ENCODE data around the gene HEPHL1. TPM values are rescaled to one million over a fixed set of nuclear protein-coding genes. Genes with fewer than 3 reads are reported as not detected.

HEPHL1 gene
- total RNA-seq, 1 donor from 2014 or later: not detected

DNA sequence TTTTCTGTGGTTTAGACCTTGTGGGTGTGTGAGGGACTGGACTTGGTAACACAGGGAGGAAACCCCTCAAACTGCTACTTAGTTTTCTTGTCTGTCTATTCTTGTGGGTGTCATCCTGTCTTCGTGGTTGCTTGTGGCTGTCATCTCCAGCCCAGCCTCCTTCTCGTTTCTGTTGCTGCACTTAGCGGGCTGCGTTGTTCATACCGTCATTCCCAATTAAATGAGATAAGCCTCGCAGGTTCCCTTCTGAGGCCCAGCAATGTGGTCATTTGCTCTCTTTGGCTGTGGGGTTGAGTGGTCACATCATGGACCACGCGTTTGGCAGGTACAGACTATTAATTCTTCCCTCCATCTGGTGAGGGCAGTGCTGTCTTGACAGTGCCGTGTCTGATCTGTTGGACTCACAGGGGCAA is 126.3 kb downstream of the HEPHL1 start:
- no peak for DNase-seq (ENCODE audit: low spot score)
- H3K4me1 Mint-ChIP-seq (ENCODE audit: low read depth): peaks cover 81% of the 10 kb centered on the region
- peaks cover 4% of the 10 kb centered on the region for H3K36me3 Mint-ChIP-seq (ENCODE audit: low read depth)
- H3K4me3 Mint-ChIP-seq (ENCODE audit: unreplicated experiment): no peak overlapping the region
- H3K9me3 Mint-ChIP-seq (ENCODE audit: low read depth): no peaks in the 10 kb centered on the region
- TF ChIP-seq, protein P1, sequence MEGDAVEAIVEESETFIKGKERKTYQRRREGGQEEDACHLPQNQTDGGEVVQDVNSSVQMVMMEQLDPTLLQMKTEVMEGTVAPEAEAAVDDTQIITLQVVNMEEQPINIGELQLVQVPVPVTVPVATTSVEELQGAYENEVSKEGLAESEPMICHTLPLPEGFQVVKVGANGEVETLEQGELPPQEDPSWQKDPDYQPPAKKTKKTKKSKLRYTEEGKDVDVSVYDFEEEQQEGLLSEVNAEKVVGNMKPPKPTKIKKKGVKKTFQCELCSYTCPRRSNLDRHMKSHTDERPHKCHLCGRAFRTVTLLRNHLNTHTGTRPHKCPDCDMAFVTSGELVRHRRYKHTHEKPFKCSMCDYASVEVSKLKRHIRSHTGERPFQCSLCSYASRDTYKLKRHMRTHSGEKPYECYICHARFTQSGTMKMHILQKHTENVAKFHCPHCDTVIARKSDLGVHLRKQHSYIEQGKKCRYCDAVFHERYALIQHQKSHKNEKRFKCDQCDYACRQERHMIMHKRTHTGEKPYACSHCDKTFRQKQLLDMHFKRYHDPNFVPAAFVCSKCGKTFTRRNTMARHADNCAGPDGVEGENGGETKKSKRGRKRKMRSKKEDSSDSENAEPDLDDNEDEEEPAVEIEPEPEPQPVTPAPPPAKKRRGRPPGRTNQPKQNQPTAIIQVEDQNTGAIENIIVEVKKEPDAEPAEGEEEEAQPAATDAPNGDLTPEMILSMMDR (IDR thresholded peaks at IDR 0.05): no peak
- H3K27me3 Mint-ChIP-seq (ENCODE audit: low read depth): no peaks in the 10 kb centered on the region
- H3K27ac Mint-ChIP-seq (ENCODE audit: unreplicated experiment): no peak overlapping the region

DNA sequence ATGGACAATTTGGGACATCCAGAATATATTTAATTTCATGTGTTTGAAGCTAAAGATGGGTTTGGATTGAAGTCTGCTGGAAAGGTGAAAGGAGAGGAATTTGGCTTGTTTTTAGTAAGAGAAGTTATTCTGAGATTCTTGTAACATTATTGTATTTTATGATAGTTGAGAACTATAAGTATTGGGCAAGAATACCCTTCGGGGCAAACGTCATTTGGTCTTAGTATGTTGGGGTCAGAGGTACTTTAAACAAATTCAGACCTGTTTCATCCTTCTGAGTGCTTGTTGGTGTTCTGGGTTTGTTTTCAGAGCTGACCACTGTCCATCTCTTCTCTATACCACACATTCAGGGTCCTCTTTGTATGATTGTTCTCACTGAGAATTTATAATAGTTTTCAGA is 127.0 kb downstream of the HEPHL1 start:
- Mint-ChIP-seq H3K36me3 (ENCODE audit: low read depth) (peaks cover 4% of the 10 kb centered on the region), H3K4me1 (ENCODE audit: low read depth) (peaks cover 84% of the 10 kb centered on the region), H3K9me3 (ENCODE audit: low read depth) (no peaks in the 10 kb centered on the region), H3K27me3 (ENCODE audit: low read depth) (no peaks in the 10 kb centered on the region), H3K4me3 (ENCODE audit: unreplicated experiment) (no peak overlapping the region), H3K27ac (ENCODE audit: unreplicated experiment) (no peak overlapping the region)
- TF ChIP-seq, protein P1 (IDR thresholded peaks at IDR 0.05): no peak
- DNase-seq (ENCODE audit: low spot score): no peak

DNA sequence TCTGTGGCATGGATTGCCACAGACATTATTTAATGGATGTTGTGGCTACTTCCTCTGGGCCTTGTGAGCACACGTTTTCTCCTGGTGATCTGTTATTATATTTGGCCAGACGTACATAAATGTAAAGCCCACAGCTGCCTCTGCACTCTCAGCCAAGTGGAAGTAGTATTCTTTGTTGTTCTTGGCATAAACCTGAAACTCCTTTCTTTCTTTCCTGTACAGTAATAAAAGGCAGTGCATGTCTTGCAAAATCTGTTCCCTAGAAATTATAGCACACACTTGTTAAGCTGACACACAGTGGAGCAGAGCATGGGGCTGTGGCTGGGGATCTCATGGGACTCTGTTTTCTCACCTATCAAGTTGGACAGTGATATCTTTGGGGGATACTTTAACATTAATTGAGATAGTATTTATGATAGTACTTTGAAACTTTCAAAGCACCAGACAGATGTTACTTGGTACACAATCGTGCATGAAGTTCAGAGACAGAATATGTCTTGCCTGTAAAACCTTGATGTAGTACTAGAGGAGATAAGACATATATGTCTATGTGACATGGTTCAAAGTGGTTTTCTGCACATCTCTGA is 128.4 kb downstream of the HEPHL1 start:
- Mint-ChIP-seq H3K4me3 (ENCODE audit: unreplicated experiment) (no peak overlapping the region), H3K36me3 (ENCODE audit: low read depth) (peaks cover 4% of the 10 kb centered on the region), H3K9me3 (ENCODE audit: low read depth) (no peaks in the 10 kb centered on the region), H3K27ac (ENCODE audit: unreplicated experiment) (peak overlapping the region; percentile 32), H3K27me3 (ENCODE audit: low read depth) (no peaks in the 10 kb centered on the region), H3K4me1 (ENCODE audit: low read depth) (peaks cover 75% of the 10 kb centered on the region)
- DNase-seq (ENCODE audit: low spot score): no peak
- TF ChIP-seq, protein P1 (IDR thresholded peaks at IDR 0.05): no peak

DNA sequence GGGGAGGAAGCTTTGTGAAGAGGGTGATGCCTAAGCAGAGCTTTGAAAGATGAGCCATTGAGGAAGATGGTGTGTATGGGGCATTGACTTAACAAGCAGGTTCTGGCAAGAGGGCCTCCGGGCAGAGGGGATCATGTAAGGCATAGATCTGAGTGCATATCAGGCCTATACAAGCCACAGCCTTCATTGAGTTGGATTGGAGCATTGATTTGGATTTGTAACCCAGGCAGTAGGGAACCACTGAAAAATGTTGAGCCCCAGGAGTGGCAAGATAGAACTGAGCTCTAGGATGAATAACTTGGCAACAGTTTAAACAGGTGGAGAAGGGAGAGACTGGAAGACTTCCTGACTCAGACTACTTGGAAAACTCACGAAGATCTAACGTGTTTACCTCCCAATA is 128.9 kb downstream of the HEPHL1 start:
- peaks cover 75% of the 10 kb centered on the region for H3K4me1 Mint-ChIP-seq (ENCODE audit: low read depth)
- H3K36me3 Mint-ChIP-seq (ENCODE audit: low read depth): peaks cover 4% of the 10 kb centered on the region
- no peak overlapping the region for H3K4me3 Mint-ChIP-seq (ENCODE audit: unreplicated experiment)
- no peaks in the 10 kb centered on the region for H3K9me3 Mint-ChIP-seq (ENCODE audit: low read depth)
- DNase-seq (ENCODE audit: low spot score): no peak
- H3K27ac Mint-ChIP-seq (ENCODE audit: unreplicated experiment): peak overlapping the region; percentile 4
- TF ChIP-seq, protein P1 (IDR thresholded peaks at IDR 0.05): no peak
- H3K27me3 Mint-ChIP-seq (ENCODE audit: low read depth): no peaks in the 10 kb centered on the region

DNA sequence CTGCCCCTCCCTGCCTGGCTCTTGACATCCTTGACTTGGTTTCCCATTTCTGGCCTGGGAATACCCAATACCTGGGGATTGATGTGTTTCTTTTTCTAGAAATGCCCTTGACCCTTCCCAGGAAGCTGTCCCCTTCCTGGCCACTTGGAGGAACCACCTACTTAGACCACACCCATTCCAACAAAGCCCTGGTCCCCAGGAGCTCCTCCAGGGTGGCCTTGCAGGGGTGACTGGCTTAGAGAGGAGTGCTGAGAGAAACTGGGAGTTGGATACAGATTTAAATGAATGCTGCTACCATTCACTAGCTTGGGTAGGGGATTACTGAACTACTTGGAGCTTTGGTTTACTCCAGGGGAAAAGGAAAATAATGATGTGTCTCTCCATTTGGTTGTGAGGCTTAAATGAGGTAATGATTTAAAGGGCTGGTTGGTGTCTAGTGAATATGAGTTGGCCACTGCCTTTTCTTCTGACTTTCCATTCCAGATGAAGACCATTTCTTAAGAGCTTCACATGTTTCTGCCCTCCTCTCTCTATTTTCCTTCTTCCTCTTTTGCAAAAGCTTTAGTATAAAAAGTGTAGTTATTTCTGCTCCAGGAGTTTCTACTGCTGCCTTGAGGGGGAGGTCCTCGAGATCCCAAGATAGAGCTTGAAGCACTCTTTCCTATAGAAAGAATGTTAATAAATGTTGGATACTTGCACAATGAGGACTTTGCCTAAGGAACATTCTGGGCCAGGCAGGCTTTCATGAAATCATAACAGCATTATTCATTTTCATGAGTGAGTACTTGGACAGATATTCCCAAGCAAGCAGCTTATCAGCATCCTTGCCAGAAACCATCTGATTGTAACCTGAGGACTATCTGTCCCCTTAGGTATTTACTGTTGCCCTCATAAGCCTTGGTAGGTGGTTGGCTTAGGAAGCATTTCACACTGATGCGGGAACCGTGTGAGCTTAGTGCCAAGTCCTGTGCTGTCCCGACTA is 129.8 kb downstream of the HEPHL1 start:
- DNase-seq (ENCODE audit: low spot score): no peak
- Mint-ChIP-seq H3K36me3 (ENCODE audit: low read depth) (peaks cover 2% of the 10 kb centered on the region), H3K4me1 (ENCODE audit: low read depth) (peaks cover 66% of the 10 kb centered on the region), H3K9me3 (ENCODE audit: low read depth) (no peaks in the 10 kb centered on the region), H3K27ac (ENCODE audit: unreplicated experiment) (peak overlapping the region; percentile 89), H3K4me3 (ENCODE audit: unreplicated experiment) (no peak overlapping the region), H3K27me3 (ENCODE audit: low read depth) (no peaks in the 10 kb centered on the region)
- TF ChIP-seq, protein P1 (IDR thresholded peaks at IDR 0.05): no peak

All from chondrocyte (in vitro differentiated cells).